MG63 (cell line): Measurements from ENCODE around the gene MACO1. TPM values are rescaled to one million over a fixed set of nuclear protein-coding genes. Genes with fewer than 3 reads are reported as not detected.

Experiments used
- DNase-seq: peaks from one replicate; pipeline ENCODE4 v3.0.0-alpha.2; 2020
- H3K27me3 ChIP-seq: fragments of 250-450 bp; sonication (Bioruptor Pico); 2 replicates; pipeline ENCODE4 v1.5.1; 2020; ENCODE audit warnings: mild to moderate bottlenecking, moderate library complexity
- H3K36me3 ChIP-seq: fragments of 250-450 bp; sonication (Bioruptor Pico); 2 replicates; pipeline ENCODE4 v1.5.1; 2020; ENCODE audit warnings: mild to moderate bottlenecking, moderate library complexity
- H3K4me3 ChIP-seq: fragments of 250-450 bp; sonication (Bioruptor Pico); 2 replicates; pipeline ENCODE4 v1.5.1; 2020; ENCODE audit warnings: mild to moderate bottlenecking, moderate library complexity
- H3K9me3 ChIP-seq: fragments of 250-450 bp; sonication (Bioruptor Pico); 2 replicates; pipeline ENCODE4 v1.5.1; 2020; ENCODE audit warnings: mild to moderate bottlenecking, moderate library complexity
- total RNA-seq: library from RNA; depleted of rRNA; stranded (reverse); fragments of >200 nt; shearing (Covaris generic); gene quantifications from 2 replicates; pipeline ENCODE4 v1.2.3, GENCODE V29; 2014; ENCODE audit warnings: low replicate concordance

Gene MACO1
- total RNA-seq, 1 experiment from 2014 or later, result 25.8 TPM

DNA sequence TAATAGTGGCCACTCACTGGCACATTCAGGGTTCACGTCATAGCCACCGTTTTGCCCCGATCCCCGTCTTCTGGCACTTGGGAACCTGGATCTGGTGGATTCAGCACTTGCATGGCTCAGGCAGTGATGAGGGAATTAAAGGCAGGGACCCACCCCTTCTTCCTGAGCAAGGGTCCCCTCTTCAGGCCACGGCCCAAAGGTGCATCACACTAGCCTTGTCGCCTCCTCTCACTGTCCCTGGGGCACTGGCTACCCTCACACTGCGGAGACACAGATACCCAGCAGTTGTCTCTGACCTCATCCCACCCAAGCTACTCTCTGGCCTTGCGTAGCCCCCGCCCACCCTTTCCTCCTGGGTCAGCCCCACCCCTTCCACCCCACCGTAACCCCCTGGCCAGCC lies 92.8 kb downstream of the MACO1 start:
- H3K27me3 ChIP-seq, result no peaks in the 10 kb centered on the region
- H3K9me3 ChIP-seq, result no peaks in the 10 kb centered on the region
- peak; percentile 26 for DNase-seq
- H3K36me3 ChIP-seq, result no peaks in the 10 kb centered on the region
- no peak overlapping the region for H3K4me3 ChIP-seq

DNA sequence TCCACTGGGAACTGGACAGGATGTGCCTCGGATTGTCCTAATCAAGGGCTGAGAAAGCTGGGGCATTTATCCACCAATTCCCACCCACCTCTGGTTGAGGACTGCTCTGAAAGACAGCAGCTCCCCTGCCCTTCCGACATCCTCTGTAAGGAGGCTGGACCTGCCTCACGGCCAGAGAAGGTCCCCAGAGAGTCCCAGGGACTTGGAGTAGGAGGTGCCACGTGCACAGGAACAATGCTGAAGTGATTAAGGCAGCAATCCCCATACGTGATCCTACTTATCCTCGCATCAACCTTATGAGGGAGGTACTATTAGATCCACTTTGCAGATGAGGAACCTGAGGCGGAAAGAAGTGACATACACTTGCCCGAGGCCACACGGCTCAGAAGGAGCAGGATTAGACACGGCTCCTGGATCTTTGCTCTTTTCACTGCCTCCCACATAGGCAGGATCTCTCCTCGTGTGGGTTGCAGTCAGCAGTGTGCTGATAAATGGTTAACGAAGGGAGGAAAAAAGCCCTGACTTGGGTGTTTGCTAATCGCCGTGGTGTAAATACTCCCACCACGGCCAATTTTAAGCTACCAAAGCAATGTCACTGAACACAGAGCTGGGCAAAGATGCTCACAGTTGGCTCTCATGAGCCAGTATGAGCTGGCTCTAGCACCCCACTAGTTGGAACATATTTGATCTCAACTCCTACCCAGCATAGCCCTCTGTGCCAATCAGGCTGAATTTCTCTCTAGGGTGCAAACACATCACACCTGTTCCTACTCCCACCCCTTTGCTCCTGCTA lies 94.1 kb downstream of the MACO1 start:
- DNase-seq, result no peak
- H3K4me3 ChIP-seq, result no peak overlapping the region
- no peaks in the 10 kb centered on the region for H3K36me3 ChIP-seq
- H3K9me3 ChIP-seq, result no peaks in the 10 kb centered on the region
- H3K27me3 ChIP-seq, result no peaks in the 10 kb centered on the region

DNA sequence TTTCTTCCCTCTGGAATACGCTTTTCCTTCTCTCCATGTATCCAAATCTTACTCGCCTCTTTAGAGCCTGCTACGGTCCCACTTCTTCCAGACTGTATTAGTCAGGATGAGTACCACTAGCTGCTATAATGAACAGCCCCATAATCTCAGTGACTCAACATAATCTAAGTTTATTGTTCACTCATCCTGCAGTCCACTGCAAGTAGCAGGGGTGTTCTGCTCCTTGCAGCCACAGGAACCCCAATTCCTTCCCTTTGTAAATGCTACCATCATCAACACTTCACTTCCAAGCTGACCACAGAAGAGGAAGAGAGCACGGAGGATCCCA lies 94.6 kb downstream of the MACO1 start:
- no peaks in the 10 kb centered on the region for H3K36me3 ChIP-seq

GRCh38 chr1:25526753-25527152 lies 96.1 kb downstream of the MACO1 start:
- H3K27me3 ChIP-seq, result no peaks in the 10 kb centered on the region
- DNase-seq, result no peak
- no peaks in the 10 kb centered on the region for H3K9me3 ChIP-seq
- no peak overlapping the region for H3K4me3 ChIP-seq
- H3K36me3 ChIP-seq, result no peaks in the 10 kb centered on the region

More for the DNA sequence above, 94.6 kb downstream of the MACO1 start:
- no peaks in the 10 kb centered on the region for H3K27me3 ChIP-seq
- DNase-seq, result no peak
- no peak overlapping the region for H3K4me3 ChIP-seq
- no peaks in the 10 kb centered on the region for H3K9me3 ChIP-seq

- H3K36me3 ChIP-seq, result no peaks in the 10 kb centered on the region
- no peak for DNase-seq
- no peak overlapping the region for H3K4me3 ChIP-seq
- no peaks in the 10 kb centered on the region for H3K27me3 ChIP-seq
- H3K9me3 ChIP-seq, result no peaks in the 10 kb centered on the region
Observed at GRCh38 chr1:25527226-25527846, 96.6 kb downstream of the MACO1 start.

GRCh38 chr1:25527946-25528595 lies 97.4 kb downstream of the MACO1 start:
- H3K27me3 ChIP-seq, result no peaks in the 10 kb centered on the region
- no peaks in the 10 kb centered on the region for H3K9me3 ChIP-seq
- no peak for DNase-seq
- no peak overlapping the region for H3K4me3 ChIP-seq
- H3K36me3 ChIP-seq, result no peaks in the 10 kb centered on the region

DNA sequence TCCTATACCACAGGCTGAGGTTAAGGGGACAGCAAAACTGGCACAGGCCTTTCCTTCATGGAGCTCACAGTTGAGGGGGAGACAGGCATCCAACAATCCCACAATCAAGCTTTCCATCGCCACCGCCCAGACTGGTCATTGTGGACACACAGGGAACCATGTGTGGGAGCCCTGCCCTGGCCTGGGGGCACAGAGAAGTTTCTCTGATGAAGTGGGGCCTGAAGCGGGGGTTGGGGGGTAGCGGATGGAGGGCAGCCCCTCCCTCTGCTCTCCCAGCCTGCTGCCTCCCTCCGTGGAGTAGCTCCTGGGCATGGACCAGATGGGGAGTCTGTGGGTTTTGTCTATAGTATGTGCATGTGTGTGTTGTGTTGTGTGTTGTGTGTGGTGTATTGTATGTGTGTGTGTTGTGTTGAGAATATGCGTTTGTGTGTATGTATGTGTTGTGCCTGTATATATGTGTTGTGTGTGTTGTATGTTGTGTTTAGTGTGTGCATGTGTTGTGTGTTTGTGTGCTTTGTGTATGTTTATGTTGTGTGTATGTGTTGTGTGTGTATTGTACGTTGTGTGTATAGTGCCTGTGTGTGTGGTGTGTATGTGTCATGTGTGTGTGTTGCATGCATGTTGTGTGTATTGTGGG lies 98.3 kb downstream of the MACO1 start:
- no peaks in the 10 kb centered on the region for H3K9me3 ChIP-seq
- no peak overlapping the region for H3K4me3 ChIP-seq
- no peaks in the 10 kb centered on the region for H3K36me3 ChIP-seq
- DNase-seq, result no peak
- H3K27me3 ChIP-seq, result no peaks in the 10 kb centered on the region

DNA sequence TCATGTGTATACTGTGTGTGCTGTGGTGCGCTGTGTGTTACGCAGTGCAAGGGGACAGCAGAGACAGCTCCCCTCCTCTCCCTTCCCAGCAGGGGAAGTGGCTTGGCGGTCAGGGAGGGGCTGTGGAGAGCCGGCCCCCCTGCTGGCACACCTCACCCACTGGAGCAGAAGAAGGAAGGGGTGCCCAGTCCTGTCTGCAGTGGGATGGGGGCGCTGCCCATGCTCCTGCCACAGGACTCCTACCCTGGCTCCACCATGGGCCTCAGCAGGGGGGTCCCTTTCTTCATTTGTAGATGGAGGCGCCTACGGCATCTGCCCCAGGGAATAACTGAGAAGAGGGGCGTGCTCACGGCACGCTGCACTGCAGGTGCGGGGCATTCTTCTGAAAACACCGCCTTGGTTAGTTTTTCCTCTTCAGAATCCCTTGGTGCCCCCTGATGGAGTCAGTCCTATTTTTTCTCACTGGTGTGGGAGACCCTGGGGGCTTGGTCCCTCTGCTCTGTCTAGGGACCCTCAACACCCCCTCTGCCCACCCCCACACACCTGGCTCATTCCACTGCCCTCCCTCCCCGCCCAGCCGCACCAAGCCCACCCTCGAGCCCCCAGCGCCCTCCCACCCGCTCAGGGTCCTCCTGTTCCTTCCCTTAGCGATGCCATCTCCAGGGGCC lies 99.0 kb downstream of the MACO1 start:
- no peak for DNase-seq
- Histone ChIP-seq H3K9me3 (no peaks in the 10 kb centered on the region), H3K4me3 (no peak overlapping the region), H3K36me3 (no peaks in the 10 kb centered on the region), H3K27me3 (no peaks in the 10 kb centered on the region)

GRCh38 chr1:25530186-25531081 lies 99.7 kb downstream of the MACO1 start:
- H3K4me3 ChIP-seq, result no peak overlapping the region
- H3K36me3 ChIP-seq, result no peaks in the 10 kb centered on the region
- no peaks in the 10 kb centered on the region for H3K9me3 ChIP-seq
- H3K27me3 ChIP-seq, result no peaks in the 10 kb centered on the region
- DNase-seq, result no peak

- no peak overlapping the region for H3K4me3 ChIP-seq
- H3K36me3 ChIP-seq, result no peaks in the 10 kb centered on the region
- no peaks in the 10 kb centered on the region for H3K9me3 ChIP-seq
- no peaks in the 10 kb centered on the region for H3K27me3 ChIP-seq
- no peak for DNase-seq
Observed at GRCh38 chr1:25531082-25531461, 100.4 kb downstream of the MACO1 start.

DNA sequence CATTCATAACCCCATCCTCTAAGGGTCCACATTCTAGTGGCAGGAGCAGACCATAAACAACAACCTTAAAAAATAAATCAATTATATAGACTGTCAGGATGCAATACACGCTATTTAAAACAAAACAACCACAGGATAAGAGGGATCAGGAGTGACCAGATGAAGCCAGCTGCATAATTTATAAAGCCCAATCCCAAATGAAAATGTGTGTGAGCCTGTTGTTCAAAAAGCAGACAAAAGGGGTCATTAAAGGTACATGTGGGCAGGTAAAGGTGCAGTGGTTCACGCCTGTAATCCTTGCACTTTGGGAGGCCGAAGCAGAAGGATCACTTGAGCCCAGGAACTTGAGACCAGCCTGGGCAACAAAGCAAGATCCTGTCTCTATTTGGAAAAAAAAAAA lies 102.3 kb downstream of the MACO1 start:
- H3K27me3 ChIP-seq, result no peaks in the 10 kb centered on the region
- no peaks in the 10 kb centered on the region for H3K36me3 ChIP-seq
- DNase-seq, result no peak
- H3K9me3 ChIP-seq, result no peaks in the 10 kb centered on the region
- no peak overlapping the region for H3K4me3 ChIP-seq

DNA sequence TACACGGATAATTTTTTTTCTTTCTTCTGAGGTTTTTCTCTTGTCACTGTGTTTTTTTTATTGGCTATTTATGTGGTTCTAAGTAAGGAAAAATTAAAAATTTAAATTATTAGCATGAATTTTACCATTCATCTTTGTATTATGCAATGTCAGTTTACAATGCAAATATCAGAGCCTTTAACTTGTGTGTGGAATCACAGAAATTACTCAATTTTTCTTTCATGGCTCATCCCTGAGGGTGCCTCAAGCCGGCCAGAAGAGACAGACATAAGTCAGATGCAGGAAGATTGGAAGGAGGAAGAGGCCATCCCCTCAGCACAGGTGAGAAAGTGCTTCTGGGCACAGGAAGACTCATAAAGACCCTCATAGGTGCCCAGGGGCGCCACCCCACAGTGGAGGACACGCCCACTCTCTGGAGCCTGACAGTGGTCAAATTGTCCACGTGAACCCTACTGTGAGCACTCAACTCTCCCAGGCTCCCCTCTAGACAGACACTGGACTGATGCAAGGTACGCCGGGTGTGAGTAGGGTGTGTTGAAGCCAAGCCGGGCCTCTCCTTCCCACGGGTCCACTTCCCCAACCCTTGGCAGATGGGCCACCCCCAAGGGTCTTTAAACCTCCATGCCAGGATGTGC lies 103.2 kb downstream of the MACO1 start:
- Histone ChIP-seq H3K9me3 (no peaks in the 10 kb centered on the region), H3K4me3 (no peak overlapping the region), H3K27me3 (no peaks in the 10 kb centered on the region), H3K36me3 (no peaks in the 10 kb centered on the region)
- no peak for DNase-seq

DNA sequence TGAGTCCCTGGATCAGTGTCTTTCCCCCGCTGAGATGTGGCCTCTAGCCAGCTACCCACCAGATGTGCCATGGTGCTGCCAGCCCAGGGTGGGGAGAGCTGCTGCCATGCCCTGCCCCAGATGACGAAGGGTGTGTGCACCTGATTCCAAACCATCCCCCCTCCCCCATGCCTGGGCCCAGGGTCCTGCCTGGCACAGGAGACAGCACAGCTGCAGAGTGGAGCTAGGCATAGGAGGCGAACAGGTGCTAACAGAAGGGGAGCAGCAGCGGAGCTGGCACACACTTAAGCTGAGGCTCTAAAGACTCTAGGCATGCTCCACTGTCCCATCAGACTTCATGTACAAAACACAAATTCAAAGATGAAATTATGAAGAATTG lies 103.7 kb downstream of the MACO1 start:
- DNase-seq, result no peak
- no peaks in the 10 kb centered on the region for H3K36me3 ChIP-seq
- H3K4me3 ChIP-seq, result no peak overlapping the region
- H3K9me3 ChIP-seq, result no peaks in the 10 kb centered on the region
- H3K27me3 ChIP-seq, result no peaks in the 10 kb centered on the region

- Histone ChIP-seq H3K36me3 (no peaks in the 10 kb centered on the region), H3K27me3 (no peaks in the 10 kb centered on the region), H3K4me3 (no peak overlapping the region), H3K9me3 (no peaks in the 10 kb centered on the region)
- no peak for DNase-seq
Observed at GRCh38 chr1:25536124-25536523, 105.4 kb downstream of the MACO1 start.

- Histone ChIP-seq H3K27me3 (no peaks in the 10 kb centered on the region), H3K9me3 (no peaks in the 10 kb centered on the region), H3K4me3 (no peak overlapping the region), H3K36me3 (no peaks in the 10 kb centered on the region)
- DNase-seq, result no peak
Observed at GRCh38 chr1:25537153-25537831, 106.6 kb downstream of the MACO1 start.
